ENCODE results near the gene HSP90AB1. TPM values are rescaled to one million over a fixed set of nuclear protein-coding genes. Genes with fewer than 3 reads are reported as not detected.

The HSP90AB1 gene
- polyA plus RNA-seq, 1 donor from 2014 or later: 522 TPM

DNA sequence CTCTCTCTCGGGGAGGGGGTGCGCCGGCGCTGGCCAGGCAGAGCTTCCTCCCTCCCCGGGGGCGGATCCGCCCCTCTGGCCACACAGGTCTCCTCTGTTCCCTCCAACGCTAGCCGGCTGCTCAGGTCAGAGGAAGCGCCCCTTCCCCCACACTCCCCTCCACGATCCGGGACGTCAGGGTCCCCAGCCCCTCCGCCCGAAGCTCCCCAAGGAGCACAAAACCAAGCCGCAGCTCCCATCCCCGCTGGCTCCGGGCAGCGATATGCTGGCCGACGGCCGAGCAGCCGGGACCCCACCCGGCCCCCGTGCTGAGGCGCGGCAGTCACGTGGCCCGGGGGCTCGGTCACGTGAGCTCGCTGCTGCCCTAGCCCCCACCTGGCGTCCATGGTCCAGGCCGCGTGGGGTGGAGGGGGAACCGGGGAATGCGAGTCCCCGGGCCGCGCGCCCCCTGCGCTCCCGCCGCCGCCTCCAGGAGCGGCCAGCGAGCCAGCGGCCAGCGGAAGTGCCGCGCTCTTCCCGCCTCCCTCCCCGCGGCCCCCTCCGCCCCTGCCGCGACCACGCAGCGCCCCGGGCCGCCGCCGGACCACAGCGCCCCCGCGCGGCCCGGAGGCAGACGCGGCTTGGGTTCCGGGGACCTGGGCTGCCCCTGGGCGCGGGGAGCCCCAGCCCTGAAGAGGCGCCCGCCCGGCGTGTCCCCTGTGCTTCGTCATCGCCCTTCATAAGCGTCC, 10.3 kb downstream of the HSP90AB1 start, which contains the start of gene SLC35B2:
TSS of gene SLC35B2 (minus strand) at position 504 of the 728 bp plus-strand sequence. CDS start at position 386, 118 bp downstream.
- H3F3A ChIP-seq (ENCODE audit: insufficient read depth, low read length, poor library complexity, severe bottlenecking): no peaks in the 10 kb centered on the region
- TF ChIP-seq, protein P1, sequence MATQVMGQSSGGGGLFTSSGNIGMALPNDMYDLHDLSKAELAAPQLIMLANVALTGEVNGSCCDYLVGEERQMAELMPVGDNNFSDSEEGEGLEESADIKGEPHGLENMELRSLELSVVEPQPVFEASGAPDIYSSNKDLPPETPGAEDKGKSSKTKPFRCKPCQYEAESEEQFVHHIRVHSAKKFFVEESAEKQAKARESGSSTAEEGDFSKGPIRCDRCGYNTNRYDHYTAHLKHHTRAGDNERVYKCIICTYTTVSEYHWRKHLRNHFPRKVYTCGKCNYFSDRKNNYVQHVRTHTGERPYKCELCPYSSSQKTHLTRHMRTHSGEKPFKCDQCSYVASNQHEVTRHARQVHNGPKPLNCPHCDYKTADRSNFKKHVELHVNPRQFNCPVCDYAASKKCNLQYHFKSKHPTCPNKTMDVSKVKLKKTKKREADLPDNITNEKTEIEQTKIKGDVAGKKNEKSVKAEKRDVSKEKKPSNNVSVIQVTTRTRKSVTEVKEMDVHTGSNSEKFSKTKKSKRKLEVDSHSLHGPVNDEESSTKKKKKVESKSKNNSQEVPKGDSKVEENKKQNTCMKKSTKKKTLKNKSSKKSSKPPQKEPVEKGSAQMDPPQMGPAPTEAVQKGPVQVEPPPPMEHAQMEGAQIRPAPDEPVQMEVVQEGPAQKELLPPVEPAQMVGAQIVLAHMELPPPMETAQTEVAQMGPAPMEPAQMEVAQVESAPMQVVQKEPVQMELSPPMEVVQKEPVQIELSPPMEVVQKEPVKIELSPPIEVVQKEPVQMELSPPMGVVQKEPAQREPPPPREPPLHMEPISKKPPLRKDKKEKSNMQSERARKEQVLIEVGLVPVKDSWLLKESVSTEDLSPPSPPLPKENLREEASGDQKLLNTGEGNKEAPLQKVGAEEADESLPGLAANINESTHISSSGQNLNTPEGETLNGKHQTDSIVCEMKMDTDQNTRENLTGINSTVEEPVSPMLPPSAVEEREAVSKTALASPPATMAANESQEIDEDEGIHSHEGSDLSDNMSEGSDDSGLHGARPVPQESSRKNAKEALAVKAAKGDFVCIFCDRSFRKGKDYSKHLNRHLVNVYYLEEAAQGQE (IDR thresholded peaks at IDR 0.05; ENCODE audit: borderline replicate concordance): peak; percentile 48
- TF ChIP-seq MXI1 (conservative IDR thresholded peaks at IDR 0.05; ENCODE audit: poor library complexity, severe bottlenecking) (peak; percentile 94), EZH2 (IDR thresholded peaks at IDR 0.05; ENCODE audit: borderline replicate concordance, insufficient read depth, low read length, poor library complexity, severe bottlenecking) (no peak), POLR2AphosphoS5 (IDR thresholded peaks at IDR 0.05) (peak; percentile 49), RAD21 (conservative IDR thresholded peaks at IDR 0.05) (peak; percentile 68), TAF1 (IDR thresholded peaks at IDR 0.05; ENCODE audit: low read depth) (no peak), SMC3 (conservative IDR thresholded peaks at IDR 0.05; ENCODE audit: poor library complexity) (peak; percentile 70), EP300 (conservative IDR thresholded peaks at IDR 0.05; ENCODE audit: poor library complexity, severe bottlenecking) (peak; percentile 48)
- TF ChIP-seq, protein P2, sequence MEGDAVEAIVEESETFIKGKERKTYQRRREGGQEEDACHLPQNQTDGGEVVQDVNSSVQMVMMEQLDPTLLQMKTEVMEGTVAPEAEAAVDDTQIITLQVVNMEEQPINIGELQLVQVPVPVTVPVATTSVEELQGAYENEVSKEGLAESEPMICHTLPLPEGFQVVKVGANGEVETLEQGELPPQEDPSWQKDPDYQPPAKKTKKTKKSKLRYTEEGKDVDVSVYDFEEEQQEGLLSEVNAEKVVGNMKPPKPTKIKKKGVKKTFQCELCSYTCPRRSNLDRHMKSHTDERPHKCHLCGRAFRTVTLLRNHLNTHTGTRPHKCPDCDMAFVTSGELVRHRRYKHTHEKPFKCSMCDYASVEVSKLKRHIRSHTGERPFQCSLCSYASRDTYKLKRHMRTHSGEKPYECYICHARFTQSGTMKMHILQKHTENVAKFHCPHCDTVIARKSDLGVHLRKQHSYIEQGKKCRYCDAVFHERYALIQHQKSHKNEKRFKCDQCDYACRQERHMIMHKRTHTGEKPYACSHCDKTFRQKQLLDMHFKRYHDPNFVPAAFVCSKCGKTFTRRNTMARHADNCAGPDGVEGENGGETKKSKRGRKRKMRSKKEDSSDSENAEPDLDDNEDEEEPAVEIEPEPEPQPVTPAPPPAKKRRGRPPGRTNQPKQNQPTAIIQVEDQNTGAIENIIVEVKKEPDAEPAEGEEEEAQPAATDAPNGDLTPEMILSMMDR (IDR thresholded peaks at IDR 0.05; ENCODE audit: poor library complexity, severe bottlenecking): peak; percentile 86
- no peaks in the 10 kb centered on the region for H3K9me3 ChIP-seq (ENCODE audit: low read length)
- no peaks in the 10 kb centered on the region for H3K27me3 ChIP-seq (ENCODE audit: insufficient read depth, low read depth, low read length)
- H3K4me2 ChIP-seq (ENCODE audit: low read length): peak within 1 kb of the TSS; percentile 94
- peak within 1 kb of the TSS; percentile 98 for H3K4me3 ChIP-seq (ENCODE audit: low read length)
- peak within 1 kb of the TSS; percentile 96 for H3K9ac ChIP-seq (ENCODE audit: low read length)
- peak within 1 kb of the TSS; percentile 94 for H2AFZ ChIP-seq (ENCODE audit: low read depth, low read length)
- H4K20me1 ChIP-seq (ENCODE audit: insufficient read depth): no peaks in the 10 kb centered on the region
- H3K9me2 ChIP-seq (ENCODE audit: insufficient read depth, low read length): no peaks in the 10 kb centered on the region
- H3K36me3 ChIP-seq (ENCODE audit: insufficient read depth, low read length): no peaks in the 10 kb centered on the region
- peak within 1 kb of the TSS; percentile 86 for H3K27ac ChIP-seq (ENCODE audit: low read length)
- H3K79me2 ChIP-seq (replicated peaks; ENCODE audit: insufficient read depth, low read length): peaks cover 21% of the 10 kb centered on the region

DNA sequence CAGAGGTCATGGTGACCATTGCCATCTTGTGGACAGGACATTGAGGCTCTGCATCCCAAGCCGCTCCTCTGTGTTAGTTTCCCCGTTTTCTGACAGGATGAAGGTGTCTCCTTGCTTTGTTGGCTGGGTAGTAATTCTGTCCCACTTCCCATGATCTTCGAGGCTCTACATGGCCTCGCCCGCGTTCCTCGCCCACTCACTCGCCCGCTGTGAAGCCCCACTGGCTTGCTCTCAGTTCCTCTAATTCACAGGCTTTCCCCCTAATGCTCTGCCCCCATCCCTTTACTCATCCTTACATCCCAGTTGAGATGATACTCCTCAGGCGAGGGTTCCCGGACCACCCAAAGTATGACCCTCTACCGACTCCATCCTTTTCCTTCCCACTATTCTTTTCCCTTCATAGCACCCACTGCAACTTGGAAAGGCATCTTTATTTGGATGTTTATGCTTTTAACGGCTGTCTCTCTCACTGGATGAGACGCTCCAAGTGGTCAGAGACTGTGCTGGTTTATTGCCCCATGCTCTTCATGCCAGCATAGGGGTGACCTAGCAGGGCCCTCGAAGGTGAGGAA, 10.9 kb downstream of the HSP90AB1 start:
- Histone ChIP-seq H3K9ac (ENCODE audit: low read length) (peak overlapping the region; percentile 96), H3F3A (ENCODE audit: insufficient read depth, low read length, poor library complexity, severe bottlenecking) (no peaks in the 10 kb centered on the region), H3K9me2 (ENCODE audit: insufficient read depth, low read length) (no peaks in the 10 kb centered on the region), H3K27me3 (ENCODE audit: insufficient read depth, low read depth, low read length) (no peaks in the 10 kb centered on the region), H3K36me3 (ENCODE audit: insufficient read depth, low read length) (no peaks in the 10 kb centered on the region), H3K4me2 (ENCODE audit: low read length) (no peak overlapping the region), H3K4me3 (ENCODE audit: low read length) (peak overlapping the region; percentile 98), H3K27ac (ENCODE audit: low read length) (peak overlapping the region; percentile 43), H3K9me3 (ENCODE audit: low read length) (no peaks in the 10 kb centered on the region), H4K20me1 (ENCODE audit: insufficient read depth) (no peaks in the 10 kb centered on the region), H2AFZ (ENCODE audit: low read depth, low read length) (peak overlapping the region; percentile 10), H3K79me2 (replicated peaks; ENCODE audit: insufficient read depth, low read length) (peaks cover 21% of the 10 kb centered on the region)
- no peak for TF ChIP-seq EZH2 (IDR thresholded peaks at IDR 0.05; ENCODE audit: borderline replicate concordance, insufficient read depth, low read length, poor library complexity, severe bottlenecking)
- TF ChIP-seq RAD21 (conservative IDR thresholded peaks at IDR 0.05): peak; percentile 9
- no peak for TF ChIP-seq SMC3 (conservative IDR thresholded peaks at IDR 0.05; ENCODE audit: poor library complexity)
- TF ChIP-seq, protein P2 (IDR thresholded peaks at IDR 0.05; ENCODE audit: poor library complexity, severe bottlenecking): peak; percentile 28

Data from neural cell (in vitro differentiated cells).